ENCODE results near the gene SNAP47.

The SNAP47 gene

DNA sequence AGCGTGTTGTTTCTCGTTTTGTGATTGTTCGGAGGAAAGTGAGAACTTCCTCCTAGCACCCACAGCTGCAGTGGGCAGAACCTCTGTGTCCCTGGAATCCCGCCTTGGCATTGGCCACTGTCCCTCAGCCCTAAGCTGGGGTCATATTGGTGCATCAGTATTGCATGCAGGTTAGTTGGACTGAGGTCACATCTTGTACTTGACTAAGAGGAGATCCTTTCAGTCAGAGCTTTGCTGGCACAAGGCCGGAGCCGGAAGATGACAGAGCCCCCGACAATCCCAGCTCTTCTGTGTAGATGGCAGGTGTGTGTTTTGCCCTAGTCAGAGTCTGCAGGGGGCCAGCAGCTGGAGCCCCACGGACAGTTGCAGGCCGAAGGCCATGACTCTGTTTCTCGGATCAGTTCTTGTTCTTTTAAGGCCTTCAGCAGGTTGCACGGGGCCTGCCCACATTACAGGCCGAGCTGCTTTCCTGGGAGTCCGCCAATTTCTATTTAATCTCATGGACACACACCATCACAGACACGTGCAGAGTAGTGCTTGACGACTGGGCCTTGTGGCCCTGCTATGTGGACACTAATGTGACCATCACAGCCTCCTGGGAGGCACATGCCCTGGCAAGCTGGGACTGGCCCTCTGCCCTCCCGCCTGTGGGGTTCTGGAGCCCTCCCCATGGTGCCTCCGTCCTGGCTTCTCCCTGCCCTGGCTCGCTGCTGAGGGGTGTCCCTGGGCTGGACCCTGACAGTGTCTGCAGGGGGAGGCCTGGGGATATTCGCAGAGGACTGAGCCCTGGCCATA, 14.9 kb downstream of the SNAP47 start:
- DNase-seq: no peak

DNA sequence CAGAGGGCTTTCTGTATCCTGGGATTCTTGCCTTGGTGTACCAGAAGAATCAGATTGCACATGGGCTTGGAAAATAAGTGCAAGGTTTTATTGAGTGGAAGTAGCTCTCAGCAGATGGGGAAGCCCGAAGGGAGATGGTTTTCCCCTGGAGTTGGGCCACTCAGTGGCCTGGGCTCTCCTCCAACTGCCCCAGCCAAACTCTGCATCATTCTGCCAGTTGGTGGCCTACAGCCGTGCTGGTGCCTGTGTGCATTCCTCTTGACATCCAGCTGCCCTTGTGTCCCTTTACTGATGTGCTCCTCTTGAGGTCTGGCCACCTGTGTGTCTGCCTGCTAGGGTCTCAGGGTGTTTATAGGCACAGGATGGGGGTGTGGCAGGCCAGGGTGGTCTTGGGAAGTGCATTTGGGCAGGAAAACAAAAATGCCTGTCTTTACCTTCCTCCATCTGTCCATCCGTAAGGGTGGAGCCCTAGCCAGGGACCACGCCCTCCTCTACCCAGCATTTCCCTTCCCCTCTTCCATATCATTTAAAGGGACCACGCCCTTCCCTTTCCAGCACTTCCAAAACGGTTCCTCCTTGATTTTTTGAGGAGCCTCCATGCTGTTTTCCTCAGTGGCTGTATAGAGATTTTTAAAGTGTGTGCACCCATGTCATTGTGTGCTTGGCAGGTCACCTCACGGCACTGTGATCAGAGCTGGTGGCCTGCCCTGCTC, 18.9 kb downstream of the SNAP47 start:
- DNase-seq: no peak

DNA sequence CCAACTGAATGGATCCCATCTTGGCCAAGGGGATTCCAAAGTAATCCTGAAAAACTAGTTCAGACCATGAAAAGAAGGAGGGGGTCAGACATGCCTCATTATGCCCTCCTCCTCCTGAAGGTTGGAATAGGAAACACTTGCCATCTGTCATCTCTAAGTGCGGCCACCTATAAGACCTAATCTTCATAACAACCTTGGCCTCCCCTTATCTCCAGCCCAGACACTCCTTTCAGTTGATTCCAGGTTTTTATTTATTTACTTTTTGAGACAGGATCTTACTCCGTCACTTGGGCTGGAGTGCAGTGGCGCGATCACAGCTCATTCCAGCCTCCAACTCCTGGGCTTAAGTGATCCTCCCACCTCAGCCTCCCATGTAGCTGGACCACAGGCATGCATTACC, 19.7 kb downstream of the SNAP47 start:
- DNase-seq: no peak

DNA sequence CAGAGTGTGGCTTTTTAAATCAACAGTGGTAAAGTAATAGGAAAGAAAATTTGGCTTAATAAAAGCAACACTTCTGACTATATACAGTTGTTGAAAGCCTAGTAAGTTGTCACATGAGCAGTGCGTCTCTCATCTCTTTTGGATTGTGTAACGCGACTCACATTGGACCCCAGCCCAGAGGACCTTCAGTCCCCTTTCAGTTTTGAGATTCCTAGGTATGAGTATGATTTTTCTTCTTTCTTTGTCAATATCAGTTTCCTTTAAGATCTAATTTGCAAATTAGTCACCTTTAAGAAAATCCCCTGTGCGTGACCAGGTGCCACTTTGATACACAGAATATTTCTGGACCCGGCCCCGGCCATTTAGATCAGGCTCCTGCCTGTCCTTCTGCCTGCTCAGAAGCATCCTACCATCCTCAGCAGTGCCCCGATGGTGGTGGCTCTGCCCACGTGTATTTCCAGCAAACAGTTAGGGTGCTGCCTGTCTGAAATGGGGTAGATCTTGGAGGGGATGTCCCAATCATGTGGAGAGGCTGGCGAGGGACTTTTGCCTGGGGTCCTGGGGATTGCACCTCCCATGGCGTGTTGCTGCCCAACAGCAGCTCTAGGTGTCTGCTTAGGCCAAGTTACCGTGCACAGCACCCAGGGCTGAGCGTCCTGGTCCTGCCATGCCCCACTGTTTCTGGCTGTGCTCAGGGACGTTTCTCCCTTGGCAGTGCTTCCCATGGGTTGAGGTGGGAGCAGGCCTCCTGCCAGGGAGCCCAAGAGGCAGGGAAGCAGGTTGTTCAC, 21.1 kb downstream of the SNAP47 start:
- no peak for DNase-seq

DNA sequence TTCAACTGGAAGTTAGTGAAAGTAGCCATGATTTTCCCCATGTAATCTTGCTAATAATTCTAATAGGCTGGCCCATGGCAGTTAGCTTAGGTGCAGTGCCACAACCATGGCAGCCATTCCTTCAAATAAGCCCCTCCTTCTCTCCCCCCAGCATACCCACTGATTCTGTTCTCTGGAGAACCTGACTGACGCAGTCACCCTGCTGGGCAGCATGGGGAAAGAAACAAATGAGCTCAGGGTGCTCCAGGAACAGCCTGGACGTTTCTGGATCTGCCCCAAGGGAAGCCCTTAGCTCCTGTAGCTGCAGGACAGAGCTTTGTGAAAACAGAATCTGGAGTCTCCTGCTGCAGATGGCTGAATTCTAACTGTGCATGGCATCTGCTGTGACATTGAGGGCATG, 22.5 kb downstream of the SNAP47 start:
- DNase-seq: no peak

DNA sequence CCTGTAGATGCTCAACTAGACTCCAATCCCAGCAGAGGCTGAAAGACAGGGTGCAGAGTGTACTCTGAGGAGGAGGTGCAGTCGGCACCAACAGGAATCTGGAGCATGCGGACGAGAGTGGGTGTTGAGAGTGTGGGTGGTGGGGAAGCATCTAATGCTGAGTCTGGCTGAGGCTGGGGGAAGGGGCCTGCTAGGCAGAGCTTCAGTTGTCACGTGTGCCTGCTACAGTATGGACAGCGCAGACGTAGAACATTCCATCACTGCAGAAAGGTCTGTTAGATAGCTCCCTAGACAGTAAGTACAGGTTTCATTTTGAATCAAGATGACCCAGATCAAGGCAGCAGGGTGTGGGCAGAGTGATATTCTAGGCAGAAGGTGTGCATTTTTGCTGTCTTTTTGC, 23.1 kb downstream of the SNAP47 start:
- DNase-seq: no peak

DNA sequence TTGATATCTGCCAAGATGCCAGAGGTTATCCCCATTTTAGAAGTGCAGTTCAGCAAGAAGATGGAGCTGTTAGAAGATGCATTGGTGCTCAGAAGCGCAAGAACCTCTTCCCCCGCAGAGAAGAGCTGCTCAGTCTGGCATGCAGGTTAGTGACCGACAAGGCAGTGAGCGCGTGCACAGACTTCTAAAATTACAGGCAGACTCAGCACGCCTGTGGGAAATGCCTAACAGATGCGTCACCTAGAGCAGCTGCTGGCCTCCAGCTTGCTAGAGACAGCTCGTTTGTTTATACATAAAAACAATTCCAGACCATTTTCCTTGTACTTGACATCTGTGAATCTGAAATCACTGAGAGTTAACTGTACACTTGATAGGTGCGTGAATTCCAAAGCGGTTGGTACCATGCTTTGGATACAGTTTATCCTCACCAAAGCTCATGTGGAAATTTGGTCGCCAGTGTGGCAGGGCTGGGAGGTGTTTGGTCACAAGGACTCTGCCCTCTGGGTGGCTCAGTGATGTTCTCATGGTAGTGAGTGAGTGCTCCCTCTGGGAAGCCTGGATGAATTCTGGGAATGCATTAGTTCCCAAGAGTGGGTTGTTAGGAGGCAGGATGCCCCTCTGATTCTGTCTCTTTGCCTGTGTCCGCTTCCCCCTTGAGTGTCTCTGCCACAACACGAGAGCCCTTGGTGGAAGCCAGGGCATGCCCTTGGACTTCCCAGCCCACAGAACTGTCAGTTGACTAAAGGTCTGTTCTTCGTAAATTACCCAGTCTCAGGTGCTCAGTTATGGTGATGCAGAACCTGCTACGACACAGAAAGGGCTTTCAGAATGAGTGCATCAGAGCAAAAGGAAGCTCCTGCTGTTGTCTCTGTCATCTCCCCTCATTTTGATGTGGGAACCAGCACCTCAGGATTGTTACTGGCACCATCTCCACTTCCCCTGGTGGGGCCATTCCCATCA, 24.4 kb downstream of the SNAP47 start:
- peak; percentile 68 for DNase-seq

DNA sequence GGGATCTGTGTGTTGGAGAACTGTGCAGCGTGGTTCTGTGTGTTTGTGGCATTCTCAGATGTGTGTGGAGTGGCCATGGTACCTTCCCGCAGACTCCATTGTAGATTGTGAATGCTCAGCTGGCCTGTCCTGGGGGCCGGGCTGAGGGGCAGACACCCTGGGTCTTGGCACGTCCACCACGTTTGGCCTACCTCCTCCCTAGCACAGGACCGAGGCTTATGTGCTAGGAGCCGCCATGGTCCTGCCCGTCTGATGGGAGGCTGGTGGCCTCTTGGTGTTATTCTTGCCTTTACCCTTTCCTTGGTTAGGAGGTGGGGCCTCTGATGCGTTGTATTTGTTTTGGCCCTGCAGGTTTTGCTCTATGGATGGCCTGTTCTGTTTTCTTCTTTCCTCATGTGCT, 25.1 kb downstream of the SNAP47 start:
- DNase-seq: no peak

DNA sequence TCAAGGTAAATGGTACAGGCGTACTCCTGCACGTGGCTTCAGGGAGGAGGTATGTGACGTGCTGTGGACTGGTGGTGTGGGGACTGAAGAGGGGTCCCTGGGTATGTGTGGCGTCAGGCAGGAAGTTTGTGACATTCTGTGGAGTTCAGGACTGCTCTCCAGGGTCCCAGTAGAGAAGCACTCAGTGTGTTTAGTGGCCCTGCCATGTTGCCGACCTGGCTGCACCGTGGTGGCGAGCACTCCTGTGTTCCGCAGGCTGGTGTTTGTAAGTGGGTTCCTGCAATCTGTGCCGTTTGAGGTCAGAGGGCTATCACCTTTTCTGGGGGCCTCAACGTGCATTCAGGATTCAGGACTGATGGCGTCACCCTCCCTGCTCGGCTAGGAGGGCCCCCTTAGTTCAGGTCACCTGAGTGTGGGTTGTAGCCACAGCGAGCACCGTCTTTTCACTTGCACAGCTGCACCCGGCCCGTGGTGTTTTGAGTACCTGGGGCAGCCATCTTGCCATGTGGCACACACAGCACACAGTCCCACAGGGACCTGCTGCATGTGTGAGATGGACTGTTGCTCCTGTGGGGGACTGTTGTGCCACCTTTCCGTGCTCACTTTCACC, 26.5 kb downstream of the SNAP47 start:
- DNase-seq: no peak

DNA sequence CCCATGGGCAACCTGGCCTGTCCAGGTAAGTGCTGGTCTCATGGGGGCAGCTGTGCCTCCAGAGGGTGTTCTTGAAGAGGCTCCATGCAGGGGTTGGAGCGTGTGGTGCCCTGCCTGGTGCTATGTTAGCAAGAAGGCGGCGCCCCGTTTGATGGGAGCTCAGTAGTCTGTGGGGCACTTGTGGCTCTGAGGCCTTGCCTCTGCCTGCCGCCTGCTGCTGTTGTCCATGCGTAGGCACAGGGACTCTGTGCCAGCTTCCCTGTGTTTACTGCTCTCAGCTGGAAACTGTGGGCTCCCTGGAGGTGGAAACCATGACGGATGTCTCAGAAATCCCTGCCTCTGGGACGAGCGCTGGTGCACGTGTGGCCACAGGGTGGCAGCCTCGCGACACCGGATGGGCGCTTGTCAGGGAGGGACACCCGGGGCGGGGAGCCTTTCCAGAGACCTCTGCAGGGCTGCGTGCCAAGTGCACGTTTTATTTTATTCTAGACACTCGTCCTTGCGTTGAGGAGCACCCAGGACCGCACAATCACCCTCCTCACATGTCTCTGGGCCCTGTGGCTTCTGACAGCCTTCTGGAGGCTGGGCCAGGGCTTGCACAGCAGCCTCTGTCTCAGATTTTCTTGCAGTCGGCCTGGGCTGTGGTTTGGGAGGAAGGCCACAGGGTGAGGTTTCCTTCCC, 27.1 kb downstream of the SNAP47 start:
- DNase-seq: peak; percentile 89

DNA sequence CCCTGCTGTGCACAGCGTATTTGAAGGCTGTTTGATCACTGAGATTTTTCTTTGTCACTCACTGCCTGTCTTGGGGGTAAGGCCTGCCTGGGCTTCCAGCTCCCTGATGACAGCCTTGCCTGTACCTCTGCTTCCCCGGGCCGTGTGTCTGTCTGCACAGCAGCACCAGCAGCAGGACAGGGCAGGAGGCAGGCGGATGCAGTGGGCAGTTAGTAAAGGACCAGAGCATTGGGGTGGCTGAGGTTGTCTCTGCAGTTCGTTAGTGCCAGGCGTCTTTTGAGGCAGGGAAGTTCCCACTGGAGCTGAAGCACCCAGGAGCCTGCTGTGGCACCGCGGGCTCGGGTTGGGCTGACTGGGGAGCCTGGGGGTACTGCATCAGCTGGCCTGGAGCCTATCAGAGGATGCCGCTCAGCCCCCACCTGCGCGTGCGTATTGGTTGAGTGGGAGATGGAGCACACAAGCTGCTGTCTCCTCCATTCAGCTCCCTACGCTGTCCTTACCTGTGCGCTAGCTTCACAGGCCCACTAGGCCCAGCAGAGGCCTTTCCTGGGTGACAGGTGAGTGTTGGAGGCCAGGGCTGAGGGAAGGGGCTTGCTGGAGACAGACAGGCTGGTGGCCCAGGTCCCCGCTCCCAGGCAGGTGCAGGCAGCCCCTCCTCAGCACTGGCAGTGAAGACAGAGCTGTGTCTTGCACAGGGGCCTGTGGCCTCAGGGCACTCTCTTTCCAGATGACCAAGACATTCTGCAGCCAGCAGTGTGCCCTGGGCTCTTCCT, 28.2 kb downstream of the SNAP47 start:
- no peak for DNase-seq

DNA sequence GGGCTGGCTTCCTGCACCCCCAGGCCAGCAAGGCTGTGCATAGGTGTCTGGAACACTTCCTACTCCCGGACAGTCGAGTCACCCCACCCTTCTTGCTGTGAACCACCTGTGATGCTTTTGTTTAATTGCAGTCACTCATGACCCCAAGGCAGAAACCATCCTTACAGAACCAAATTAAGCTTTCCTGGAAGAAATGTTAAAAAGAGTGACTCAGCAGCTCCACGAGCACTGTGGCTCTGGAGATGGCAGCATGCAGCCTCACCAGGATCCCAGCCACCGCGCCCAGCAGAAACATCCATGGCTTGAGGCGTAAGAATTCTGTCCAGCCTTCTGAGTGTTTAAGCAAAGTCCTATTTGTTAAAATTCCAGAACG, 28.8 kb downstream of the SNAP47 start:
- DNase-seq: no peak

DNA sequence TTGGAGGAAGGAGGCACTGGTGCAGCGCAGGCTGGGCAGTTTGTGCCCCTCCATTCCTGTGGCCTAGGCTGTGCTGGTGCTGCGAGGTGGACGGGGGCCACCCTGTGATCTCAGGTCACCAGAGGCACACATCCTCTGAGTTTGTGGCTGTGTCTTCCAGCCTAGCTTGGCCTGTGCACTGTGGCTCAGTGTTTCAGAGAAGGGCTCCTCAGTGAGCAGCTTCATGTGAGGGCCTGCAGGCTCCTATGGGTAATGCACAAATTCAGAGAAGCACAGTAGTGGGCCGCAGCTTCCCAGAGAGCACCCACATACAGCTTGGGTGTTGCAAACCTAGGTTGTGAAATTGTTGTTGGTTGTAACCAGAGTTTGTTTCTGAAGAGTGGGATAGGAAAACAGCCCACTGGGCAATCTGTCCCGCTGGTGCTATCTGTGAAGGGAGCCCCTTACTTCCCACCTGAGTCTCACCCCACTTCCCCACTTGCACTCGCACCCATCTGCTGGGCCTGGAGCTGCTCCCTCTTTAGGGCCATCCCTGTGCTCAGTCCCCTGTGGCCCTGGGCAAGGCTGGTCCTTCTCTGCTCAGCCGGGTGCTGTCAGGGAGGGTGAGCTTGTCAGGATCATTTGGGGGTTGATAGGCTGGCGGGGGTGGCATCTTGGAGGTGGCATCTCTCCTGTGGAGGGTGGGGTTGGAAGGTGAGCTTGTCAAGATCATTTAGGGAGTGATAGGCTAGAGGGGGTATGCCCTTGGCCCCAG, 30.2 kb downstream of the SNAP47 start:
- DNase-seq: no peak

DNA sequence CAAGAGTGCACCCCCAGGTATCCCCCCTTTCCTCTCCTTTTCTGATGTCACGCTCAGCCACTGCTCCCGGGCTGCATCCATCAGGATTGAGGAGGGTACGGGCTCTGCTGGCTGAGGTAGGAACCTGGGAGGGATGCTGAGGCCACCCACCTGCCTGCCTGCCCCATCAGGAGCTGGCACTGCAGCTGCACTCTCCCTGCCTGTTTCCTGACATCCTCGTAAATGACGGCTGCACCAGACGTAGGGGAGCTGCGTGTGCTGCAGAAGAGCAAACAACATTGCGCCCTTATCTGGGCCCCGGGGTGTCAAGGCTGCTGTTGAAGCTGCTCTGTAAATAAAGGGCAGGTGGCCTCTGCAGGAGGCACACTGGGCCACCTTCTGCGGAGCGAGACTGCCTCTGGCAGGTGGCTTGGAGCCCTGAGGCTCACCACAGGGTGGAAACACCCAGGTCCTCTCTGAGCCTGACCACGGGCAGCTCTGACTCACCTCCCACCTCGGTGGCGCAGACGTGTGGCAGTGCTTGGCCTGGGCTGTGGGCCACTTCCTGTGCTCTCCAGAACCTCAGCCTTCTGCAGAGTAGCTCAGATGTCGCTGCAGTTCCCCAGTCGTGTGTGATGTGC, 30.9 kb downstream of the SNAP47 start:
- DNase-seq: no peak

DNA sequence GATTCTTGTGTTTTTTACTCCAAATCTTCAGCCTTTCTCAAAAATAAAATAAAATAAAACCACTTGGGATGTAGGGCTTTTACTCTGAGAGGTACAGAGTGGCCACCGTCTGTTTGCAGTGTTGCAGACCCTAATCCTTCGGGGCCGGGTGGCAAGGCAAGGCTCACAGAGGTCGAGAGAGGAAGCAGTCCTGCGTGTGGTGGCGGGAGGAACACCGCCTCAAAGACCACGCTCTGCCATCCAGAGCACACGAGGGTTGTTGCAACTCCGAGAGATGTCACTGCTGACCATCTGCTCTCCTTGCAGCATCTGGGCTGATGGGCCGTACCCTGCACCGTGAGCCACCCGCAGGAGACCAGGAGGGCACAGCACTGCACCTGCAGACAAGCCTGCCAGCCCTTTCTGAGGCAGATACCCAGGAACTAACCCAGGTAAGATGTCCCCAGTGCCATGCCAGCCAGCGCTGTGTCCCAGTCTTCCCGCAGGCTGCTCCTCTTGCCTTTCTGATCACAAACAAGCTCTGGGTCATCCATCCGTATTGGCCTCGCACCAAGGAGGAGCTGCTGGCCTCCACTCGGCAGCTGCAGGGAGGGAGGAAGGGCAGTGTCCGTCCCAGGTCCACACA, 31.5 kb downstream of the SNAP47 start:
- DNase-seq: no peak

DNA sequence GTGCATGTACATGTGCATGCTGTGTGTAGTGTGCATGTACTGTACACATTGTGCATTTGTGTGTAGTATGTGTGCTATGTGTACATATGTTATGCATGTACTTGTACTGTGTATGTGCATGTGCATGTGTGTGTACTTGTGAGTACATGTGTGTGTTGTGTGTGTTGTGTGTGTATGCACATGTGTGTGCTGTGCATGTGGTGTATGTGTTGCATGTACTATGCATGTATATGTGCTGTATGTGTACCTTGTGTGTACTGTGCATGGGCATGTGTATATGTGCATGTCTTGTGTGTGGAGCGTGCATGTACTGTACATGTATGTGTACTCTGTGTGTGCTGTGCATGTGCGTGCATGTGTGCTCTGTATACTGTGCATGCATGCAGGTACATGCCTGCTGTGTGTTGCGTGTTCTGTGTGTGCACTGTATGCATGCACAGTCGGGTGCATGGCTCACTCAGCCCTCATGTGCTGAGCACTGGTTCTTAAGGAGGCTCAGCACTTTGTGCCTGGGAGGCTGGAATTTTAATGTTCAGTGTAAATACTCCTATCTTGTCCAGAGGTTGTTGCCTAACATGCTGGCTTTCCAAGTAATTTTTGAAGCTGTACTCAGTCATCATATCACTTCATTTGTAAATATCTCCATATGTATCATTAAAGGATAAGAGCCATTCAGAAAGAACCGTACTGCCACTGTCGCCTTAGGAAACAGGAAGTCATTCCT, 32.3 kb downstream of the SNAP47 start:
- no peak for DNase-seq

DNA sequence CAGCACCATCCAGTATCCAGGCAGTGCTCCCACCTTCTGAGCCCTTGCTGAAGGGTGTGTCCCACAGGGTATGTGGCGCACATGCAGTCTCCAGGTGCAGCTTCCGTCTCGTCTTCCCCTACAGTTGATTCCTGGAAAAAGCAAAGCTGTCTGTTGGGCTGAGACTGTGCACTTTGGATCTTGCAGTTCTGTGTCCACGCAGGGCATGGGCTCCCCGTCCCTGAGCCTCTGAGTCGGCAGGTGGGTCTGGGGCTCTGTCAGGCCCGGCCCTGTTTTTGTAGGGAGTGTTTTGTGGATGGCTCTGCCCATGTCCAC, 32.8 kb downstream of the SNAP47 start:
- DNase-seq: no peak

DNA sequence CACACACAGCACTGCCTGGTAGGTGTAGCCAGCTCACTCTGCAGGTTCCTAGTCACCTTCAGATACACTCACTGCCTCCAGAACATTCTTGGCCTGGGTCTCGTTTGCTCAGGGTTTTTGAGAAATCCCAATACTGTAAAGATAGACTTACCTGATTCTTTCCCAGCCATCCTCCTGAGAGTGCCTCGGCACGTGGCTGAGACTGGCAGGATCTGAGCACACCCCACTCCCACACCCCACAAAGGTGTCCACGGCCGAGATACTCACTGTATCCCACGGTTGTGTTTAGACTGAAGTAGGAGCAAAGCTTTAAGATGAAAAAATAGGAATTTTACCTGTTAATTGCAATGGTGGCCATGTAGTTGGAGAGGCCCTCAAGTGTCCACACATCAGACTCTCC, 33.4 kb downstream of the SNAP47 start:
- no peak for DNase-seq
